ENCODE data around the gene RGS11.

RGS11 gene

DNA sequence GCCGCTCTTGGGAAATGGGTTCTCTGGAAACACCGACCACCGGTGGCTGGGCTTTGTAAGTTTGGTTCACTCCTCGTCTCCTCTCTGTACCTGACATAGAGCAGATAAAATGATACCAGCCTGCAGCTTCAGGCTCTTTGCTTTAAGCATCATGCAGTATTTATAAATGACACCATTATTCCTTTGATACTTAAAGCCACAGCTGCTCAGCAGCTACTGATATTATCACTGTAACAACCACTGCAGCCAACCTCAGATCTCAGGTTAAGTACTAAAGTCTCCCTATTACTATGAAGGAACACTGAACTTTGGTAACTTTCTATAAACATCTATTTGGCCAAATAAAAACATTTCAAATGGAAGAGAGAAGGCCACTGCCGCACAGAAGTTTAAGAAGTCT is 41.8 kb upstream of the RGS11 start:
- TF ChIP-seq, protein P1, sequence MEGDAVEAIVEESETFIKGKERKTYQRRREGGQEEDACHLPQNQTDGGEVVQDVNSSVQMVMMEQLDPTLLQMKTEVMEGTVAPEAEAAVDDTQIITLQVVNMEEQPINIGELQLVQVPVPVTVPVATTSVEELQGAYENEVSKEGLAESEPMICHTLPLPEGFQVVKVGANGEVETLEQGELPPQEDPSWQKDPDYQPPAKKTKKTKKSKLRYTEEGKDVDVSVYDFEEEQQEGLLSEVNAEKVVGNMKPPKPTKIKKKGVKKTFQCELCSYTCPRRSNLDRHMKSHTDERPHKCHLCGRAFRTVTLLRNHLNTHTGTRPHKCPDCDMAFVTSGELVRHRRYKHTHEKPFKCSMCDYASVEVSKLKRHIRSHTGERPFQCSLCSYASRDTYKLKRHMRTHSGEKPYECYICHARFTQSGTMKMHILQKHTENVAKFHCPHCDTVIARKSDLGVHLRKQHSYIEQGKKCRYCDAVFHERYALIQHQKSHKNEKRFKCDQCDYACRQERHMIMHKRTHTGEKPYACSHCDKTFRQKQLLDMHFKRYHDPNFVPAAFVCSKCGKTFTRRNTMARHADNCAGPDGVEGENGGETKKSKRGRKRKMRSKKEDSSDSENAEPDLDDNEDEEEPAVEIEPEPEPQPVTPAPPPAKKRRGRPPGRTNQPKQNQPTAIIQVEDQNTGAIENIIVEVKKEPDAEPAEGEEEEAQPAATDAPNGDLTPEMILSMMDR (IDR thresholded peaks at IDR 0.05; ENCODE audit: borderline replicate concordance, insufficient read depth, low read depth, low read length) = no peak
- H3K4me3 ChIP-seq (ENCODE audit: low read depth, low read length) = no peak overlapping the region

- TF ChIP-seq, protein P1 (IDR thresholded peaks at IDR 0.05; ENCODE audit: borderline replicate concordance, insufficient read depth, low read depth, low read length) = no peak
- H3K4me3 ChIP-seq (ENCODE audit: low read depth, low read length) = no peak overlapping the region
These were observed 41.2 kb upstream of the RGS11 start for GRCh38 chr16:316741-317464.

DNA sequence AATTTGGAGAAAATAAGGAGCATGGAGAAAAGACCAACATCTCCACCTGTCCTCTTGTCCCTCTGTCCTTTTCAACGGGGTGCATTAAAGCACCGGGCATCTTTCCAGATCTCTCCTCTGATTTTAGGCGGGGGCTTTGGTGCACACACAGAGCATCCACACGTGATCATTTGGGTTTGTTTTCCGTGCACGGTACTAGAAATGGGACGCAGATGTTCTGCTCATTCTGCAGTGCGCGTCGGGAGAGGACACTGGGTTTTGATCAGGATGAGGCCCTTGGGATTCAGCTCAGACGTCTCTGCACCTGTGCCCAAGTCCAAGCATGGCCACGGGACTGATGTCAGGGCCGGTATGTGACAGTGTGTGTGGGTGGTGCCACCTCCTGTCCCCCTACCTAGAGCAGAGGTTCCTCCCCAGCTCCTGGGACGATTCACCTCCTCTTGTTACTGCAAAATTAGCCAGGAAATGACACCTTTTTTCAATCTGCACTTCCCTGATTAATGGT is 39.1 kb upstream of the RGS11 start:
- H3K4me3 ChIP-seq (ENCODE audit: low read depth, low read length) = no peak overlapping the region
- TF ChIP-seq, protein P1 (IDR thresholded peaks at IDR 0.05; ENCODE audit: borderline replicate concordance, insufficient read depth, low read depth, low read length) = no peak

- no peak overlapping the region for H3K4me3 ChIP-seq (ENCODE audit: low read depth, low read length)
- TF ChIP-seq, protein P1 (IDR thresholded peaks at IDR 0.05; ENCODE audit: borderline replicate concordance, insufficient read depth, low read depth, low read length) = no peak
These were observed 38.6 kb upstream of the RGS11 start for GRCh38 chr16:314351-314750.

DNA sequence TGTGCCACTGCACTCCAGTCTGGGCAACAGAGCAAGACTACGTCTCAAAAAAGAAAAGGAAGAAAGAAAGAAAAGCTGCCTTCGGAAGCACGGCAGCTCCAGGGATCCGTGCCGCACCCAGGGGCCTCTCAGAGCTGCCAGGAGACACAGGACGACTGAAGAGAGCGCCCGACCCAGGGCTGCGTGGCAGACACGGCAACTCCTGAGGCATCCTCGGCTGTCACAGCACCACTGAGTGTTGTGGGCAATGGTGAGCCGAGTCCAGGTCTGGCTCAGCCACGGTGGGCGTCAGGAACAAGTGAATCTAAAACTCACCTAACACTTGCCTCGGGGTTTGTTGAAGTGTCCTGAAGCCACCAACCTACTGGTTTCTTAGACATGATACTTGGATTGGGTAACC is 36.0 kb upstream of the RGS11 start:
- TF ChIP-seq, protein P1 (IDR thresholded peaks at IDR 0.05; ENCODE audit: borderline replicate concordance, insufficient read depth, low read depth, low read length) = no peak

GRCh38 chr16:309476-309875 is 33.7 kb upstream of the RGS11 start:
- TF ChIP-seq, protein P1 (IDR thresholded peaks at IDR 0.05; ENCODE audit: borderline replicate concordance, insufficient read depth, low read depth, low read length) = no peak
- no peak overlapping the region for H3K4me3 ChIP-seq (ENCODE audit: low read depth, low read length)

More for the DNA sequence above, 36.0 kb upstream of the RGS11 start:
- H3K4me3 ChIP-seq (ENCODE audit: low read depth, low read length) = no peak overlapping the region

- TF ChIP-seq, protein P1 (IDR thresholded peaks at IDR 0.05; ENCODE audit: borderline replicate concordance, insufficient read depth, low read depth, low read length) = no peak
- H3K4me3 ChIP-seq (ENCODE audit: low read depth, low read length) = no peak overlapping the region
These were observed 32.1 kb upstream of the RGS11 start for GRCh38 chr16:307691-308312.

Data from GM12875 (cell line).